Chondrocyte (in vitro differentiated cells): ENCODE measurements around the gene PNPT1. TPM values are rescaled to one million over a fixed set of nuclear protein-coding genes. Genes with fewer than 3 reads are reported as not detected.

Experiments used
- DNase-seq: peaks from one replicate; pipeline ENCODE4 v3.0.0; 2021; ENCODE audit warnings: mixed read lengths, low spot score
- H3K27ac Mint-ChIP-seq: one replicate; pipeline ENCODE4 v1.8.0; 2021; ENCODE audit warnings: mild to moderate bottlenecking, moderate library complexity, mixed read lengths; ENCODE audit not compliant: unreplicated experiment
- H3K27me3 Mint-ChIP-seq: 2 replicates; pipeline ENCODE4 v1.8.0; 2021; ENCODE audit warnings: low read depth, mixed read lengths
- H3K36me3 Mint-ChIP-seq: 2 replicates; pipeline ENCODE4 v1.8.0; 2021; ENCODE audit warnings: low read depth, mixed read lengths
- H3K4me1 Mint-ChIP-seq: 2 replicates; pipeline ENCODE4 v1.8.0; 2021; ENCODE audit warnings: low read depth, mild to moderate bottlenecking, mixed read lengths
- H3K4me3 Mint-ChIP-seq: one replicate; pipeline ENCODE4 v1.8.0; 2021; ENCODE audit warnings: mild to moderate bottlenecking, moderate library complexity, mixed read lengths; ENCODE audit not compliant: unreplicated experiment
- H3K9me3 Mint-ChIP-seq: 2 replicates; pipeline ENCODE4 v1.8.0; 2021; ENCODE audit warnings: low read depth, mixed read lengths
- CTCF ChIP-seq: fragments of 200-600 bp; sonication (generic); IDR thresholded peaks from 2 replicates; pipeline ENCODE4 v1.5.0; 2021; ENCODE audit warnings: antibody characterized with exemption, mild to moderate bottlenecking, moderate library complexity
- total RNA-seq: library from RNA; stranded (reverse); gene quantifications from 3 replicates; pipeline ENCODE4 v1.2.1, GENCODE V29; 2021

PNPT1 gene
- total RNA-seq, 1 donor from 2014 or later, result 13.1 TPM

DNA sequence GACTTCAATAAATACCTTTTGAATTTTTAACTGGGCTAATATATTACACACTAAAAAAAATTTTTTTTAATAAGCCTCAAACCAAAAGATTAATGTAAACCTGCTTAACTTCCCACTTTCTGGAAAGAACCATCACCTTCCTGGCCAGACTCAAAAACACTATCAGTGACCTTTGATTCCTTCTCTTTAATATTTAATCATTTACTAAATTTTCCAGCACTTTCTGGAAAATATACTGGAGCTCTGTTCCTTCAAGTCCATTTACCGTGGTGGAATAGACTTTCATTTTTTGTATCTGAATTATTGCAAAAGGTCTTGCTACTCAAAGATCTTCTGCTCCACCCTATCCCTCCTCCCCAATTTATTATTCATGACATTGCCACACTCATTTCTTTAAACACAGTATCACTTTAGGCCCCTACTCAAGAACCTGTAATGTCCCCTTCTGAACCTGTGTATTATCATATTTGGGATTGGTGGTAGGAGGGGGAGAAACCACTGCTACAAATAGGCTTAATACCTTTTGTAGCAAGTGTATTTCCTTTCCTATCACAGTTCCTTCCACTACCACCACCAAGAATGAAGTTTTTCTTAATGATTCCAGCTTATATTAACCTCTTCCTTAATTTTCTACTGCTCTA, 83.6 kb downstream of the PNPT1 start:
- no peak for TF ChIP-seq CTCF
- Mint-ChIP-seq H3K4me3 (no peak overlapping the region), H3K36me3 (peaks cover 6% of the 10 kb centered on the region), H3K9me3 (no peaks in the 10 kb centered on the region), H3K27ac (no peak overlapping the region), H3K4me1 (peaks cover 7% of the 10 kb centered on the region), H3K27me3 (no peaks in the 10 kb centered on the region)
- no peak for DNase-seq

DNA sequence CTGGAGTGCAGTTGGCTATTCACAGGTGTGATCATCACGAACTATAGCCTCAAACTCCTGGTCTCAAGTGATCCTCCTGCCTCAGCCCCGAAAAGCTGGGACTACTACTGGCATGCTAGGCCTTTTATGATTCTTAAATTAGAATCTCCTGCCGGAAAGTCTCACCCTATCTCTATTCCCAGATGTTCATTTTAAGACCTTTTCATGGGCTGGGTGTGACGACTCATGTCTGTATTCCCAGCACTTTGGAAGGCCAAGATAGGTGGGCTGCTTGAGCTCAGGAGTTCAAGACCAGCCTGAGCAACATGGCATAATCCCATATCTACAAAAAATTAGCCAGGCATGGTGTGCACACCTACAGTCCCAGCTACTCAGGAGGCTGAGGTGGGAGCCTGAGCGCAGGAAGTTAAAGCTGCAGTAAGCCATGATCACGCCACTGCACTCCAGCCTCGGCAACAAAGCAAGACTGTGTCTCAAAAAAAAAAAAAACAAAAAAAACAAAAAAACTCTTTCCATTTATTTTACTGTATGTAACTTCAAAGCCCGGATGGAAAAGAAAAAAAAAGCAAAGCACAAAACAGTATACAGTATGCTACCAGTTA, 84.3 kb downstream of the PNPT1 start:
- H3K27ac Mint-ChIP-seq, result no peak overlapping the region
- peaks cover 4% of the 10 kb centered on the region for H3K36me3 Mint-ChIP-seq
- H3K27me3 Mint-ChIP-seq, result no peaks in the 10 kb centered on the region
- TF ChIP-seq CTCF, result no peak
- DNase-seq, result no peak
- peaks cover 8% of the 10 kb centered on the region for H3K4me1 Mint-ChIP-seq
- H3K9me3 Mint-ChIP-seq, result no peaks in the 10 kb centered on the region
- no peak overlapping the region for H3K4me3 Mint-ChIP-seq

- no peak for TF ChIP-seq CTCF
- no peak overlapping the region for H3K4me3 Mint-ChIP-seq
- no peak for DNase-seq
- peaks cover 13% of the 10 kb centered on the region for H3K4me1 Mint-ChIP-seq
- no peak overlapping the region for H3K27ac Mint-ChIP-seq
- H3K9me3 Mint-ChIP-seq, result no peaks in the 10 kb centered on the region
- no peaks in the 10 kb centered on the region for H3K27me3 Mint-ChIP-seq
- peaks cover 1% of the 10 kb centered on the region for H3K36me3 Mint-ChIP-seq
These were observed 85.9 kb downstream of the PNPT1 start for GRCh38 chr2:55607717-55608116.

GRCh38 chr2:55604027-55604565, 89.5 kb downstream of the PNPT1 start:
- Mint-ChIP-seq H3K36me3 (peaks cover 6% of the 10 kb centered on the region), H3K27ac (peak overlapping the region; percentile 86), H3K4me1 (peaks cover 11% of the 10 kb centered on the region), H3K27me3 (no peaks in the 10 kb centered on the region), H3K4me3 (no peak overlapping the region), H3K9me3 (no peaks in the 10 kb centered on the region)
- no peak for TF ChIP-seq CTCF
- DNase-seq, result no peak

GRCh38 chr2:55601849-55602248, 91.8 kb downstream of the PNPT1 start:
- H3K27me3 Mint-ChIP-seq, result no peaks in the 10 kb centered on the region
- peaks cover 11% of the 10 kb centered on the region for H3K4me1 Mint-ChIP-seq
- no peaks in the 10 kb centered on the region for H3K9me3 Mint-ChIP-seq
- H3K36me3 Mint-ChIP-seq, result peaks cover 10% of the 10 kb centered on the region
- no peak for DNase-seq
- no peak overlapping the region for H3K27ac Mint-ChIP-seq
- H3K4me3 Mint-ChIP-seq, result no peak overlapping the region
- TF ChIP-seq CTCF, result no peak
